ENCODE results near the gene DUS4L.

Gene DUS4L

GRCh38 chr7:107615910-107616680 is 52.3 kb downstream of the DUS4L start:
- no peak for DNase-seq (ENCODE audit: low read depth)

DNA sequence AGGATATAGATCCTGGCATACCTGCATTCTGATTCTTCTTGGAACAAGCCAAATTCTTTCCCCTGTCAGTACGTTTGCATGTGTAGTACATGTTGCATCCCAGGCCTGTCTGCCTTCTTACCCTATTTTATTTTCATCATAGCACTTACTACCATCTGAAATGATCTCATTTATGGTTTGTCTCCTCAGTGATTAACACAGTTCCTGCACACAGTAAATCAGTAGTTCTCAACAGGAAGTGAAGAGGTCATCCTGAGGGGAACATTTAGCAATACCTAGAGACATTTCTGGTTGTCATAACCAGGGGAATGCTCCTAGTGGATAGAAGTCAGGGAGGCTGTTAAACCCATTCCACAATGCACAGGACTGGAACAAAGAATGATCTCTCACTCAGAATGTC is 58.7 kb downstream of the DUS4L start:
- DNase-seq (ENCODE audit: low read depth), result no peak

DNA sequence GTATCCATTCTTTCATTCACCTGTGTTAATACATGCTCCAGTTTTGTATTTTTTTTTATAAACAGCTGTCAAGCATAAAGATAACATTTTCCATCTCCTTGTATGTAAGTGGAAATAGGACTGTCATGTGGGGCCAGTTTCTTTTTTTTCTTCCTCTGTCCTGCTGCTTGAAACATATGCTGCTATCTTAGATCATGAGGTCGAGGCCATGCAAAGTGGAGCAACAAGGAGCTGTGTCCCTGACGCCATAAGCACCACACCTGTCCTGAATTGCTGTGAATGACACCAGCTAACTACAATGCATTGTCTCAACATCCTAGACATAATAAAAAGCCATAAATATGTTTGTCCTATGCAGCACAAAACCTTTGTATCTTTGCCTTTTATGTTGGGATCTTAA is 59.1 kb downstream of the DUS4L start:
- DNase-seq (ENCODE audit: low read depth), result no peak

GRCh38 chr7:107627002-107627401 is 63.2 kb downstream of the DUS4L start:
- DNase-seq (ENCODE audit: low read depth), result no peak
